Measurements from ENCODE around the gene CHCHD10. TPM values are rescaled to one million over a fixed set of nuclear protein-coding genes. Genes with fewer than 3 reads are reported as not detected.
A peak's percentile ranks its signal among the peaks of the same experiment; 100 is the strongest.

Gene CHCHD10
- total and polyA plus RNA-seq, 2 of the 13 experiments (the other 11 are each of a cell fraction or from before 2014, with no cell fraction given), result 37.0 to 62.8 TPM

GRCh38 chr22:23786752-23787599, 19.2 kb upstream of the CHCHD10 start, which contains the start of gene SMARCB1 (continued):
- no peak for TF ChIP-seq ZBTB34 (CRISPR knock-in tag; IDR thresholded peaks at IDR 0.05)
- TF ChIP-seq PHF20 (CRISPR knock-in tag; IDR thresholded peaks at IDR 0.05), result peak; percentile 53; the same call in 1 of the 2 replicates
- TF ChIP-seq FUBP1 (CRISPR knock-in tag; IDR thresholded peaks at IDR 0.05; ENCODE audit: borderline replicate concordance), result no peak
- TF ChIP-seq ZNF343 (CRISPR knock-in tag; IDR thresholded peaks at IDR 0.05), result peak; percentile 14; the same call in 1 of the 2 replicates
- TF ChIP-seq SP2 (CRISPR knock-in tag; IDR thresholded peaks at IDR 0.05), result no peak
- TF ChIP-seq ZNF354B (CRISPR knock-in tag; IDR thresholded peaks at IDR 0.05), result no peak
- TF ChIP-seq IRF2 (CRISPR knock-in tag; IDR thresholded peaks at IDR 0.05), result peak; percentile 27; the same call in 1 of the 2 replicates
- TF ChIP-seq ZNF567 (CRISPR knock-in tag; IDR thresholded peaks at IDR 0.05; ENCODE audit: borderline replicate concordance), result peak; percentile 24; the same call in 1 of the 2 replicates
- no peak for TF ChIP-seq ZNF552 (CRISPR knock-in tag; IDR thresholded peaks at IDR 0.05; ENCODE audit: borderline replicate concordance)
- no peak for TF ChIP-seq KLF13 (CRISPR knock-in tag; IDR thresholded peaks at IDR 0.05)
- no peak for TF ChIP-seq EP300 (IDR thresholded peaks at IDR 0.05; ENCODE audit: low read depth in 2 of 2, low read length in 2 of 2)
- TF ChIP-seq EP300 (CRISPR knock-in tag; IDR thresholded peaks at IDR 0.05; ENCODE audit: borderline replicate concordance), result no peak
- TF ChIP-seq SUZ12 (IDR thresholded peaks at IDR 0.05; ENCODE audit: low read depth, low read length), result no peak
- no peak; the same call in 1 of the 2 replicates for TF ChIP-seq ZNF367 (CRISPR knock-in tag; IDR thresholded peaks at IDR 0.05; ENCODE audit: borderline replicate concordance)
- TF ChIP-seq ZNF318 (CRISPR knock-in tag; IDR thresholded peaks at IDR 0.05), result no peak
- TF ChIP-seq ZNF773 (CRISPR knock-in tag; IDR thresholded peaks at IDR 0.05; ENCODE audit: borderline replicate concordance), result peak; percentile 69; the same call in 1 of the 2 replicates
